H9 (cell line): Measurements from ENCODE around the gene GATD1. TPM values are rescaled to one million over a fixed set of nuclear protein-coding genes. Genes with fewer than 3 reads are reported as not detected.
A peak's percentile ranks its signal among the peaks of the same experiment; 100 is the strongest.

Experiments used
- DNase-seq: peaks from one replicate; pipeline ENCODE4 v3.0.0-alpha.2; 2017
- H2AFZ ChIP-seq: one replicate; pipeline ENCODE4 v1.6.1; 2013; ENCODE audit warnings: mild to moderate bottlenecking, low read length, control low read depth, moderate library complexity
- H2AK5ac ChIP-seq: 2 replicates; pipeline ENCODE4 v1.6.1; 2013; ENCODE audit warnings: low read length, control low read depth, mixed read lengths; ENCODE audit not compliant: insufficient read length
- H2BK120ac ChIP-seq: one replicate; pipeline ENCODE4 v1.6.1; 2013; ENCODE audit warnings: low read depth, mild to moderate bottlenecking, low read length, control low read depth, inconsistent platforms; ENCODE audit not compliant: poor library complexity, severe bottlenecking
- H2BK12ac ChIP-seq: 2 replicates; pipeline ENCODE4 v1.6.1; 2013; ENCODE audit warnings: low read length, control low read depth, mixed read lengths, low read depth; ENCODE audit not compliant: insufficient read length
- H2BK15ac ChIP-seq: 2 replicates; pipeline ENCODE4 v1.6.1; 2013; ENCODE audit warnings: low read depth, low read length, control low read depth
- H2BK20ac ChIP-seq: one replicate; pipeline ENCODE4 v1.6.1; 2013; ENCODE audit warnings: low read depth, mild to moderate bottlenecking, low read length, control low read depth, inconsistent platforms; ENCODE audit not compliant: poor library complexity, severe bottlenecking
- H2BK5ac ChIP-seq: 2 replicates; pipeline ENCODE4 v1.6.1; 2013; ENCODE audit warnings: low read length, control low read depth, mixed read lengths; ENCODE audit not compliant: insufficient read length
- H3K14ac ChIP-seq: 2 replicates; pipeline ENCODE4 v1.6.1; 2013; ENCODE audit warnings: low read length, control low read depth; ENCODE audit not compliant: insufficient read depth
- H3K18ac ChIP-seq: 2 replicates; pipeline ENCODE4 v1.6.1; 2013; ENCODE audit warnings: low read depth, mild to moderate bottlenecking, mixed read lengths, low read length, control low read depth; ENCODE audit not compliant: insufficient read length
- H3K23ac ChIP-seq: 2 replicates; pipeline ENCODE4 v1.6.1; 2013; ENCODE audit warnings: low read length, control low read depth, mixed read lengths, low read depth; ENCODE audit not compliant: insufficient read length
- H3K23me2 ChIP-seq: 2 replicates; pipeline ENCODE4 v1.6.1; 2013; ENCODE audit warnings: low read depth, mild to moderate bottlenecking, mixed read lengths, low read length, control low read depth; ENCODE audit not compliant: insufficient read length, poor library complexity, severe bottlenecking
- H3K27ac ChIP-seq: 2 replicates; pipeline ENCODE4 v1.5.1; 2013; ENCODE audit warnings: low read length, control low read depth, mixed read lengths, low read depth; ENCODE audit not compliant: insufficient read length
- H3K27me3 ChIP-seq: 2 replicates; pipeline ENCODE4 v1.6.1; 2013; ENCODE audit warnings: low read length, control low read depth, inconsistent platforms; ENCODE audit not compliant: insufficient read depth
- H3K4ac ChIP-seq: 2 replicates; pipeline ENCODE4 v1.6.1; 2013; ENCODE audit warnings: low read depth, mild to moderate bottlenecking, control low read depth, inconsistent platforms, low read length, moderate library complexity
- H3K4me1 ChIP-seq: 2 replicates; pipeline ENCODE4 v1.6.1; 2013; ENCODE audit warnings: low read length, control low read depth, inconsistent platforms; ENCODE audit not compliant: insufficient read depth
- H3K4me2 ChIP-seq: 2 replicates; pipeline ENCODE4 v1.6.1; 2013; ENCODE audit warnings: low read length, control low read depth, mixed read lengths; ENCODE audit not compliant: insufficient read length, insufficient read depth
- H3K56ac ChIP-seq: 2 replicates; pipeline ENCODE4 v1.6.1; 2013; ENCODE audit warnings: low read depth, mild to moderate bottlenecking, mixed read lengths, low read length, control low read depth; ENCODE audit not compliant: insufficient read length
- H3K79me1 ChIP-seq: 2 replicates; pipeline ENCODE4 v1.6.1; 2013; ENCODE audit warnings: low read depth, mild to moderate bottlenecking, moderate library complexity, low read length, control low read depth, inconsistent platforms; ENCODE audit not compliant: insufficient read depth, poor library complexity, severe bottlenecking
- H3K79me2 ChIP-seq: 2 replicates; pipeline ENCODE4 v1.6.1; 2013; ENCODE audit warnings: low read length, control low read depth, inconsistent platforms; ENCODE audit not compliant: insufficient read depth
- H3K9ac ChIP-seq: 2 replicates; pipeline ENCODE4 v1.6.1; 2013; ENCODE audit warnings: low read length, control low read depth, mixed read lengths; ENCODE audit not compliant: insufficient read length; ENCODE audit errors: extremely low read depth
- H3K9me3 ChIP-seq: one replicate; pipeline ENCODE4 v1.6.1; 2013; ENCODE audit warnings: low read depth, low read length, inconsistent platforms; ENCODE audit not compliant: control insufficient read depth
- H3T11ph ChIP-seq: one replicate; pipeline ENCODE4 v1.6.1; 2013; ENCODE audit warnings: mild to moderate bottlenecking, low read length, control low read depth, inconsistent platforms
- H4K20me1 ChIP-seq: one replicate; pipeline ENCODE4 v1.6.1; 2013; ENCODE audit not compliant: control insufficient read depth, insufficient read length, insufficient read depth
- H4K5ac ChIP-seq: 2 replicates; pipeline ENCODE4 v1.6.1; 2013; ENCODE audit warnings: low read depth, mild to moderate bottlenecking, mixed read lengths, low read length, control low read depth; ENCODE audit not compliant: insufficient read length
- H4K8ac ChIP-seq: replicated peaks from 2 replicates; pipeline ENCODE4 v1.6.1; 2013; ENCODE audit warnings: low read length, control low read depth, mixed read lengths, low read depth; ENCODE audit not compliant: insufficient read length
- H4K91ac ChIP-seq: 2 replicates; pipeline ENCODE4 v1.6.1; 2013; ENCODE audit warnings: low read depth, mild to moderate bottlenecking, moderate library complexity, mixed read lengths, low read length, control low read depth; ENCODE audit not compliant: insufficient read length
- H3K27ac Mint-ChIP-seq, 3 experiments: 2 replicates in 2 of 3; 3 replicates in 1 of 3; pipeline ENCODE4 v1.8.0; 2020 to 2021; ENCODE audit warnings: mixed read lengths in 3 of 3, mild to moderate bottlenecking in 1 of 3, moderate library complexity in 1 of 3
- H3K27me3 Mint-ChIP-seq: 2 replicates; pipeline ENCODE4 v1.8.0; 2021; ENCODE audit warnings: low read depth, mild to moderate bottlenecking, moderate library complexity, mixed read lengths
- H3K36me3 Mint-ChIP-seq, 3 experiments: 2 replicates in 2 of 3; 3 replicates in 1 of 3; pipeline ENCODE4 v1.8.0; 2020 to 2021; ENCODE audit warnings: low read depth in 3 of 3, mixed read lengths in 3 of 3; ENCODE audit not compliant: insufficient read depth in 1 of 3
- H3K4me1 Mint-ChIP-seq, 2 experiments: 2 replicates each; pipeline ENCODE4 v1.8.0; 2020; ENCODE audit warnings: mixed read lengths in 2 of 2
- H3K4me3 Mint-ChIP-seq, 2 experiments: 2 replicates in 1 of 2; 3 replicates in 1 of 2; pipeline ENCODE4 v1.8.0; 2020 to 2021; ENCODE audit warnings: mild to moderate bottlenecking in 2 of 2, mixed read lengths in 2 of 2, moderate library complexity in 1 of 2
- H3K9me3 Mint-ChIP-seq, 2 experiments: 2 replicates in 1 of 2; 3 replicates in 1 of 2; pipeline ENCODE4 v1.8.0; 2020; ENCODE audit warnings: mild to moderate bottlenecking in 2 of 2, mixed read lengths in 2 of 2, moderate library complexity in 1 of 2
- WGBS: extraction: QIAGEN DNeasy Blood & Tissue Kit; methylation state at CpG from one replicate; pipeline ENCODE4 v1.1.7; 2013; ENCODE audit warnings: missing lambda C conversion rate, low lambda C conversion rate, mixed read lengths; ENCODE audit not compliant: insufficient read length; ENCODE audit errors: extremely low coverage; 5-methylcytosine and 5-hydroxymethylcytosine counted together
- total RNA-seq: library from RNA; stranded (reverse); gene quantifications from 2 replicates; pipeline ENCODE4 v1.2.1, GENCODE V29; 2021
- TF ChIP-seq, protein P1 (sequence below): fragments of 200-600 bp; sonication (generic); conservative IDR thresholded peaks from 3 replicates; pipeline ENCODE4 v1.8.0; 2021; ENCODE audit warnings: antibody characterized with exemption, mild to moderate bottlenecking

The GATD1 gene
- total RNA-seq, 1 experiment from 2014 or later = 60.0 TPM

DNA sequence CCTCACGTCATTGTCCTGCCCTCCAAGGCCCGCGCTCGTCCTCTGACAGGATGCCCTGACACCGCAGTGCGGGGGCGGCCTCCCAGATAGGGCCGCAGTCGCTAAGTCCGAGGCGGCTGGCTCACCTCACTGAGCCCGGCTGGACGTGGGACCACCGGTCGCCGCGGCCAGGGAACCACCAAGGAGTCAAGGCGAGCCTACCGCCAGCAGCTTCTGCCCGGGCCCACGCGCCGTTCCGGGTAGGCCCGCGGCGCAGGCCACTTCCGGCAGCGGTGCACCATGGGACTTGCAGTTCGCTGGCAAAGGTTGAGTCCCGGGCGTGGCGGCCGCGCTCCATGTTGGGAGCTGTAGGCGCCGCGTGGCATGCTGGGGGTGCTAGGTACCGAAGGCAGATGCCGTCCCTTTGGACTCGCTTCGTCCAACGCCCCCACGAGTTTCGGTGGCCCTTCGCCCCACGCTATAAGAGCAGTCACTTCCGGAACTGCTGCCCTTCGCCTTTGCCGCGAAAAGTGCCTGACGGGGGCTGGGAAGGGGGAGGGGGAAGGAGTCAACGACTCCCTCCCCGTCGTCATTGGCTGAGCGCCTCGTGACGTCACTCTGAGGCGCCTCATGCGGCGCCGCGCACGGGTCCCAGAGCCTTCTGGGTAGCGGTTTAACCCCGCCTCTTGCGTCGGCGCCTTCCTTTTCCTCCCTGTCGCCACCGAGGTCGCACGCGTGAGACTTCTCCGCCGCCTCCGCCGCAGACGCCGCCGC, 32.2 kb upstream of the GATD1 start, which contains the start of gene RPLP2:
Gene RPLP2 (plus strand): TSS at position 681 of the 753 bp plus-strand sequence. CDS start 268 bp downstream, outside the sequence.
- no peak within 1 kb of the TSS for H3K56ac ChIP-seq
- peak within 1 kb of the TSS; percentile 98 for H3K18ac ChIP-seq
- H2BK120ac ChIP-seq = peak within 1 kb of the TSS; percentile 65
- H3K9me3 Mint-ChIP-seq = no peaks in the 10 kb centered on the region
- H3K9me3 ChIP-seq = no peaks in the 10 kb centered on the region
- peak within 1 kb of the TSS; percentile 70 for H2BK12ac ChIP-seq
- H4K5ac ChIP-seq = peak within 1 kb of the TSS; percentile 31
- WGBS = no CpG with 5 or more reads among the region's 81 CpGs
- peaks cover 19% of the 10 kb centered on the region for H3K23me2 ChIP-seq
- peaks cover 13 to 30% of the 10 kb centered on the region in 2 experiments for H3K4me1 Mint-ChIP-seq
- peaks cover 10% of the 10 kb centered on the region; the same call in 1 of the 2 replicates for H3K79me2 ChIP-seq
- H3K4me2 ChIP-seq = peak within 1 kb of the TSS; percentile 92
- peak within 1 kb of the TSS; percentile 6 for H3K27ac ChIP-seq
- no peak within 1 kb of the TSS for H3K4ac ChIP-seq
- H3K4me1 ChIP-seq = no peaks in the 10 kb centered on the region
- no peak within 1 kb of the TSS for H2AFZ ChIP-seq
- peak within 1 kb of the TSS; percentile 99 for H3K14ac ChIP-seq
- H3T11ph ChIP-seq = no peak within 1 kb of the TSS
- H2BK15ac ChIP-seq = no peak within 1 kb of the TSS
- peaks cover 9% of the 10 kb centered on the region for H3K79me1 ChIP-seq
- H3K36me3 Mint-ChIP-seq = peaks cover 29 to 38% (median 29%) of the 10 kb centered on the region in 3 experiments
- peak within 1 kb of the TSS; percentile 86 for H3K9ac ChIP-seq
- peak within 1 kb of the TSS; percentile 99 to 100 (median 99) for H3K27ac Mint-ChIP-seq
- H4K20me1 ChIP-seq = no peaks in the 10 kb centered on the region
- no peaks in the 10 kb centered on the region for H3K27me3 Mint-ChIP-seq
- no peak within 1 kb of the TSS for H4K8ac ChIP-seq
- no peak within 1 kb of the TSS for H2BK20ac ChIP-seq
- H2AK5ac ChIP-seq = no peak within 1 kb of the TSS
- peak; percentile 96 for DNase-seq
- H3K23ac ChIP-seq = no peak within 1 kb of the TSS
- H4K91ac ChIP-seq = no peak within 1 kb of the TSS
- H2BK5ac ChIP-seq = peak within 1 kb of the TSS; percentile 61
- TF ChIP-seq, protein P1, sequence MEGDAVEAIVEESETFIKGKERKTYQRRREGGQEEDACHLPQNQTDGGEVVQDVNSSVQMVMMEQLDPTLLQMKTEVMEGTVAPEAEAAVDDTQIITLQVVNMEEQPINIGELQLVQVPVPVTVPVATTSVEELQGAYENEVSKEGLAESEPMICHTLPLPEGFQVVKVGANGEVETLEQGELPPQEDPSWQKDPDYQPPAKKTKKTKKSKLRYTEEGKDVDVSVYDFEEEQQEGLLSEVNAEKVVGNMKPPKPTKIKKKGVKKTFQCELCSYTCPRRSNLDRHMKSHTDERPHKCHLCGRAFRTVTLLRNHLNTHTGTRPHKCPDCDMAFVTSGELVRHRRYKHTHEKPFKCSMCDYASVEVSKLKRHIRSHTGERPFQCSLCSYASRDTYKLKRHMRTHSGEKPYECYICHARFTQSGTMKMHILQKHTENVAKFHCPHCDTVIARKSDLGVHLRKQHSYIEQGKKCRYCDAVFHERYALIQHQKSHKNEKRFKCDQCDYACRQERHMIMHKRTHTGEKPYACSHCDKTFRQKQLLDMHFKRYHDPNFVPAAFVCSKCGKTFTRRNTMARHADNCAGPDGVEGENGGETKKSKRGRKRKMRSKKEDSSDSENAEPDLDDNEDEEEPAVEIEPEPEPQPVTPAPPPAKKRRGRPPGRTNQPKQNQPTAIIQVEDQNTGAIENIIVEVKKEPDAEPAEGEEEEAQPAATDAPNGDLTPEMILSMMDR = no peak
- H3K4me3 Mint-ChIP-seq = peak within 1 kb of the TSS; percentile 91 to 98
- H3K27me3 ChIP-seq = no peaks in the 10 kb centered on the region
